SU-DHL-6 (cell line): Measurements from ENCODE around the gene ASB18.

Source experiments
- CTCF ChIP-seq: fragments of 200-600 bp; sonication (generic); IDR thresholded peaks from one replicate; pipeline ENCODE4 v1.5.1; 2017; ENCODE audit warnings: antibody characterized with exemption, mild to moderate bottlenecking, low read length, moderate library complexity; ENCODE audit not compliant: insufficient read depth, poor library complexity, severe bottlenecking
- EZH2phosphoT487 ChIP-seq: fragments of 200-600 bp; sonication (generic), shearing (Covaris generic); conservative IDR thresholded peaks from 2 replicates; pipeline ENCODE4 v1.6.1; 2018; ENCODE audit warnings: mild to moderate bottlenecking, antibody characterized with exemption, low read length, moderate library complexity, mixed read lengths

DNA sequence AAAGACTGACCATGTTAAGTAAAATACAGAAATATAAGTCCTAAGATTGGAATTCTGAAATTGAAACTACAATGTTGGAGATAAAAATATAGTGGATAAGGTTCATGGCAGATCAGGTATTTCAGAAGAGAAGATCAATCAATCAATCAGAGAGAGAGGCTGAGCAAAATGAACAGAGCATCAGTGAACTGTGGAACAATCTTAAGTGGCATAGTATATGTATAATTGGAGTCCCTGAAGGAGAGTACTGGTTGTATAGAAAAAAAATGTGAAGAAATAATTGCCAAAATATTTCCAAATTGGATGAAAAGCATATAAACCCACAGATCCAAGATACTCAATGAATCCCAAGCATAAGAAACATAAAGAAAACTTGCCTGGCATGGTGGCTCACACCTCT, 35.0 kb downstream of the ASB18 start:
- TF ChIP-seq EZH2phosphoT487, result no peak
- no peak for TF ChIP-seq CTCF
